Measurements from ENCODE around the gene MYLK4. TPM values are rescaled to one million over a fixed set of nuclear protein-coding genes. Genes with fewer than 3 reads are reported as not detected.

The MYLK4 gene
- total RNA-seq, 4 donors from 2014 or later = 2.4 to 46.7 (median 26.9) TPM

DNA sequence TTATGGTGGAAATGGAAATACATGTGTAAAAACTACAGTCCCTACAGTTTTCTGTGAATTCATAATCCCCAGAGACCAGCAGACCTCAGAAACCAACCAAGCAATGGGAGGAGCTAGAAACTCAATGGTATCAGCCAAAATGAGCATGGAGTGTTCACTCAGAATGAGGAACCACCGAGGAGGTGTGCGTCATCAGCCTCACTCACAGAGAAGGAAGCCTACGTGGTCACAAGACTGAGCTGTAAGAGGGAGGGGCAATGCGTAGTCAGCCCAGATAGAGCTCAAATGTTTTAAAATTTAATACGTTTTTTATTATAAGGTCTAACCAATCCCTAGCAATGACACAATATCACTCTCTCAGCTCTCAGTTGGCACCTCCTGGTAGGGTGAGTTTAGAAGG, 17.4 kb downstream of the MYLK4 start:
- ATAC-seq (peak; percentile 61 to 69), DNase-seq (peak; percentile 64 to 71)
- peak overlapping the region; percentile 66 to 83 (median 72) for H3K27ac ChIP-seq
- in situ Hi-C loops (cut with MboI; ENCODE audit: low sequenced_read_pairs in 4 of 4) = loop anchor here in 1 of 4 donors (25.0 kb wide), 1 partner anchor 1146 kb away; no protein-coding TSS in a partner anchor
- H3K9me3 ChIP-seq = no peaks in the 10 kb centered on the region
- H3K4me1 ChIP-seq = peaks cover 36 to 48% of the 10 kb centered on the region in 2 donors
- no peaks in the 10 kb centered on the region for H3K36me3 ChIP-seq
- intact Hi-C loops (cut with DNase I; ENCODE audit: low total_unique reads) = no loop called here
- H3K4me3 ChIP-seq = no peak overlapping the region
- H3K27me3 ChIP-seq = no peaks in the 10 kb centered on the region
- peak in 1 of 2 donors; percentile 16 for TF ChIP-seq POLR2A (IDR thresholded peaks at IDR 0.05)
- TF ChIP-seq, protein P1, sequence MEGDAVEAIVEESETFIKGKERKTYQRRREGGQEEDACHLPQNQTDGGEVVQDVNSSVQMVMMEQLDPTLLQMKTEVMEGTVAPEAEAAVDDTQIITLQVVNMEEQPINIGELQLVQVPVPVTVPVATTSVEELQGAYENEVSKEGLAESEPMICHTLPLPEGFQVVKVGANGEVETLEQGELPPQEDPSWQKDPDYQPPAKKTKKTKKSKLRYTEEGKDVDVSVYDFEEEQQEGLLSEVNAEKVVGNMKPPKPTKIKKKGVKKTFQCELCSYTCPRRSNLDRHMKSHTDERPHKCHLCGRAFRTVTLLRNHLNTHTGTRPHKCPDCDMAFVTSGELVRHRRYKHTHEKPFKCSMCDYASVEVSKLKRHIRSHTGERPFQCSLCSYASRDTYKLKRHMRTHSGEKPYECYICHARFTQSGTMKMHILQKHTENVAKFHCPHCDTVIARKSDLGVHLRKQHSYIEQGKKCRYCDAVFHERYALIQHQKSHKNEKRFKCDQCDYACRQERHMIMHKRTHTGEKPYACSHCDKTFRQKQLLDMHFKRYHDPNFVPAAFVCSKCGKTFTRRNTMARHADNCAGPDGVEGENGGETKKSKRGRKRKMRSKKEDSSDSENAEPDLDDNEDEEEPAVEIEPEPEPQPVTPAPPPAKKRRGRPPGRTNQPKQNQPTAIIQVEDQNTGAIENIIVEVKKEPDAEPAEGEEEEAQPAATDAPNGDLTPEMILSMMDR (IDR thresholded peaks at IDR 0.05 in 4 of 5, conservative IDR thresholded peaks at IDR 0.05 in 1 of 5) = no peak

DNA sequence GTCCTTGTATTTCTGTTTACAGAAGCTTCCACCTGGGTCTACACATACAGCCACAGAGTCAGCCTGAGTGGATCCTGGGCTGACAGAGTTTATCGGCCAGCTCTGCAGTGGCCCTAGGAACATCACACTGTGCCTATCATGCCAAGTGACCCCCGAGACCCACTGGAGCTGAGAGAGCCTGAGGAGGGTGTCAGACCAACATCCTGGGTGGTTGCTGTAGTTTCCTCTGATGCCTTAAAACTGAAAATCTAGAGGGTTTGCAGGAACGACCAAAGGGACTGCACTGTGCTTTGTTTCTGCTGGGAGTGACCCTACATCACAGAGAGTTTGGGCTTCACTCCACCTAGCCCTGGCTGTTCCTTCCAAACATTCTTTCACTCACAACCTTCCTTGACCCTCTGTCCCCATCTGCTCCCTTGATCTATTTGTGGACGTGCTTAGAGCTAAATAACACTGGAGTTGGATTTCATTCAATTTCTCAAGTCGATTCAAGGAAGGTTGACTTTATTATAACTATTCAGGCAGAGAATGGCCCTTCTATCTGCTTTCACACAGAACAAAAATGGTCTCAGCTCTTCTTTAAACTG, 18.1 kb downstream of the MYLK4 start:
- TF ChIP-seq POLR2A (IDR thresholded peaks at IDR 0.05) = no peak
- TF ChIP-seq, protein P1 (IDR thresholded peaks at IDR 0.05 in 4 of 5, conservative IDR thresholded peaks at IDR 0.05 in 1 of 5) = no peak
- no peaks in the 10 kb centered on the region for H3K27me3 ChIP-seq
- in situ Hi-C loops (cut with MboI; ENCODE audit: low sequenced_read_pairs in 4 of 4) = loop anchor here in 1 of 4 donors (25.0 kb wide), 1 partner anchor 1145 kb away; no protein-coding TSS in a partner anchor
- H3K36me3 ChIP-seq = no peaks in the 10 kb centered on the region
- H3K9me3 ChIP-seq = no peaks in the 10 kb centered on the region
- ATAC-seq (peak; percentile 88 to 92), DNase-seq (peak in 1 of 2 donors; percentile 57)
- H3K4me3 ChIP-seq = peak overlapping the region in 1 of 4 donors; percentile 15
- intact Hi-C loops (cut with DNase I; ENCODE audit: low total_unique reads) = no loop called here
- peak overlapping the region; percentile 7 to 83 (median 72) for H3K27ac ChIP-seq
- peaks cover 36 to 44% of the 10 kb centered on the region in 2 donors for H3K4me1 ChIP-seq

DNA sequence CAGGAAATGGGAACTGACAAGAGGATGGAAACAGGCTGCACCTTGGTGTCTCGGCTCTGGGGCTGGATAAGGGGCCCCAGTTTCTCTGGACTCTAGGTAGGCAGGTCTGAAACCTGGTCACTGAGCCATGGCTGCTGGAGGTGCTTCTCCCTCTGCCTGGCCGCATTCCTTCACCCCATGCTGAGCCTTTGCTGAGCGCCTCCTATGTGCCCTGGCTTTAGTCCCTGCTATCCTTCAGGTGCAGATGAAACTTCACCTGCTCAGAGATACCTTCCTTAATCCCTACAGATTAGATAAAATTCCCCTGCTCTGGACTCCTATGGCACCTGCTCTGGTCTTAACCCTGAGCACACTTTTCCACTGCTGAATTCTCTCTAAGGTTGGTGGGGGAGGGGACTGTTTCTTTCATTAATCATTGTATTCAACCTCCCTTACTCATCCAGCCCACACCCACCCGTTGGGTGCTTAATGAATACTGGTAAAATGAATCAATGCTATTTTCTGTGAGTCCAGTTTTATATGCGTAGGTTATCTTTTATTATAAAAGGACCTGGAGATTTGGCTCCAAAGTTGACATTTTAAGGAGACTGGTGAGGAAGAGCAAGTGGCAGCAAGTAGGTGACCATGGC, 19.3 kb downstream of the MYLK4 start:
- no peaks in the 10 kb centered on the region for H3K27me3 ChIP-seq
- H3K9me3 ChIP-seq = no peaks in the 10 kb centered on the region
- no peak for ATAC-seq
- no peak for DNase-seq
- no peak overlapping the region for H3K27ac ChIP-seq
- intact Hi-C loops (cut with DNase I; ENCODE audit: low total_unique reads) = no loop called here
- H3K4me1 ChIP-seq = peaks cover 36 to 44% of the 10 kb centered on the region in 2 donors
- TF ChIP-seq POLR2A (IDR thresholded peaks at IDR 0.05) = no peak
- TF ChIP-seq, protein P1 (IDR thresholded peaks at IDR 0.05 in 4 of 5, conservative IDR thresholded peaks at IDR 0.05 in 1 of 5) = no peak
- no peak overlapping the region for H3K4me3 ChIP-seq
- in situ Hi-C loops (cut with MboI; ENCODE audit: low sequenced_read_pairs in 4 of 4) = loop anchor here in 1 of 4 donors (25.0 kb wide), 1 partner anchor 1144 kb away; no protein-coding TSS in a partner anchor
- H3K36me3 ChIP-seq = no peaks in the 10 kb centered on the region

DNA sequence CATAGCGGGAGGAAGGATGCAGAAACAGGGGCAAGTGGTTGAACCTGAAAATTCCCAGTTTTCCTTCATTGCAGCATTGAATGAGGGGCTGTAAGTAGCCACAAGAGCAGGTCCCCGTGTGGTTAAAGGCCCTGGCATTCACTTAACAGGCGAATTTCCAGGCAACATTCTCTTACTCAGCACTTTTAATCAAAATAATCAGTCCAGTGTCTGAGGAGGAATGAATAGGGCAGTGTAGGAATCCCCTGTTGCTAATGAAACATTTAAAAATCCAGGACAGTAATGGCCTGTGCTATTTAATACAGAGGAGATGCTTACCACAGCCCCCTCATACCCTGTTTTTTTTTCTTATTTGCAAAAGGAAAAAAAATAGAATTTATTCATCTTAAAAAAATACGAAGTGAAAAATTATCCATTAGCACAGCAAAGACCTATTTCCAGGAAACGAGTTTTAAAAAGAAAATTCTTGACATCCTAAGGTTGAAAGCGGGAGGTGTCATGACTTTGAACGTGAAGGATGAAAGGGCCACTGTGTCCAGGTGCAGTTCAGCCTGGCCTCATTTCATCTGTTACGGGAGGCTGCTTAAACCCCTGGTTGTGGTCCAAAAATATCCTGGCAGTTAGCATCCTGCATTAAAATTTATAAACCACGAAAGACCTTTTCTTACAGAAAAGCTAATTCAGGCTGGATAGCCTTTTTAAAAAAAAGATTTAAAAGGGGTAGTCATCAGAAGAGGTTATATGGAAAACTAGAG, 20.2 kb downstream of the MYLK4 start:
- Histone ChIP-seq H3K9me3 (no peaks in the 10 kb centered on the region), H3K36me3 (no peaks in the 10 kb centered on the region), H3K27ac (no peak overlapping the region), H3K27me3 (no peaks in the 10 kb centered on the region), H3K4me1 (peaks cover 36 to 44% of the 10 kb centered on the region in 2 donors), H3K4me3 (no peak overlapping the region)
- ATAC-seq (no peak), DNase-seq (no peak)
- intact Hi-C loops (cut with DNase I; ENCODE audit: low total_unique reads) = no loop called here
- TF ChIP-seq, protein P1 (IDR thresholded peaks at IDR 0.05 in 4 of 5, conservative IDR thresholded peaks at IDR 0.05 in 1 of 5) = no peak
- TF ChIP-seq POLR2A (IDR thresholded peaks at IDR 0.05) = no peak
- in situ Hi-C loops (cut with MboI; ENCODE audit: low sequenced_read_pairs in 4 of 4) = loop anchor here in 1 of 4 donors (25.0 kb wide), 1 partner anchor 1143 kb away; no protein-coding TSS in a partner anchor

All from gastrocnemius medialis (tissue), 4 donors.